Measurements from ENCODE around the gene ZNF831.

ZNF831 gene

DNA sequence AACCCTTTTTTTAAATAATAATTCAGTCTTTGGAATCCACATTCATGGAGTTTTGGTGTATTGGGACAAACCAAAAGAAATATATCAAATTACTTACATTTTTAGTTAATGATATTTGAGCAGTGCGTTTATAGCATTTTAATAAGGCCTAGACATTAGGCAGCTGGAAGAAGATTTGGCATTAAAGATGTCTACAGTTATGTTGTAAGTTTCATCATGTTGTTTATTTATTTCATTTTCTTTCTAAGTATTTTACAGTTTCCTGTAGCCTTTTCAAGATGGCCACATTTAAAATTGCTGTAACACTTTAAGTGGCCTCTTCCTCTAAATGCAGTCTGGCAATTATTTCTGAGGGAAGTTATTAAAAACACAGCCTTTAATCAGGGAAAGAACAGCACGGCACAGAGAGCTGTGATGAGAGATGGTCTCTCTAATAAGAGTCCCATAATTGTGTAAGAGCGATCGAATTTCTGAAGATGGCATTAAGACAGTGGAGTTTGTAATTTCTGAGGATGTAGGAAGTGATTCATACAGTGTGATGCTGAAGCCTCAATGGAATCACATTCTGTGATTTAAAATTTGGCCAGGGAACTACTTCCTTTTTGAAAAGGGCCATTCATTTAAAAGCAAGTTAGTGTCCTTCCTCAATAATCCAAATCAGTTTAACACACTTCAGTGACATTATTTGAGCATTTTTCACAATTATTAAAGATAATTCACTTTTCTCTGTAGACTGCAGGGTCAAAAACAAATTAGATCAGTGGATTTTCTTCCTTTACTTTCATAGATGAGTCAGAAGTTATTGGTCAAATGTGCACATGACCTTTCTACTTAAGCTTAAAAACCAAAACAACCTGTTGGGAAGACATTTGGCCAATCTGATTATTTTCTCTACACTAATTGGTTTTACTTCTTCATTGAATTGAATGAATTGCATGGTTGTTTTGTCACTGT is 84.4 kb downstream of the ZNF831 start:
- TF ChIP-seq, protein P1, sequence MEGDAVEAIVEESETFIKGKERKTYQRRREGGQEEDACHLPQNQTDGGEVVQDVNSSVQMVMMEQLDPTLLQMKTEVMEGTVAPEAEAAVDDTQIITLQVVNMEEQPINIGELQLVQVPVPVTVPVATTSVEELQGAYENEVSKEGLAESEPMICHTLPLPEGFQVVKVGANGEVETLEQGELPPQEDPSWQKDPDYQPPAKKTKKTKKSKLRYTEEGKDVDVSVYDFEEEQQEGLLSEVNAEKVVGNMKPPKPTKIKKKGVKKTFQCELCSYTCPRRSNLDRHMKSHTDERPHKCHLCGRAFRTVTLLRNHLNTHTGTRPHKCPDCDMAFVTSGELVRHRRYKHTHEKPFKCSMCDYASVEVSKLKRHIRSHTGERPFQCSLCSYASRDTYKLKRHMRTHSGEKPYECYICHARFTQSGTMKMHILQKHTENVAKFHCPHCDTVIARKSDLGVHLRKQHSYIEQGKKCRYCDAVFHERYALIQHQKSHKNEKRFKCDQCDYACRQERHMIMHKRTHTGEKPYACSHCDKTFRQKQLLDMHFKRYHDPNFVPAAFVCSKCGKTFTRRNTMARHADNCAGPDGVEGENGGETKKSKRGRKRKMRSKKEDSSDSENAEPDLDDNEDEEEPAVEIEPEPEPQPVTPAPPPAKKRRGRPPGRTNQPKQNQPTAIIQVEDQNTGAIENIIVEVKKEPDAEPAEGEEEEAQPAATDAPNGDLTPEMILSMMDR (IDR thresholded peaks at IDR 0.05; ENCODE audit: insufficient read depth, missing control alignments) = no peak
- DNase-seq (ENCODE audit: insufficient read length, low spot score) (no peak), FAIRE-seq (no peak)

DNA sequence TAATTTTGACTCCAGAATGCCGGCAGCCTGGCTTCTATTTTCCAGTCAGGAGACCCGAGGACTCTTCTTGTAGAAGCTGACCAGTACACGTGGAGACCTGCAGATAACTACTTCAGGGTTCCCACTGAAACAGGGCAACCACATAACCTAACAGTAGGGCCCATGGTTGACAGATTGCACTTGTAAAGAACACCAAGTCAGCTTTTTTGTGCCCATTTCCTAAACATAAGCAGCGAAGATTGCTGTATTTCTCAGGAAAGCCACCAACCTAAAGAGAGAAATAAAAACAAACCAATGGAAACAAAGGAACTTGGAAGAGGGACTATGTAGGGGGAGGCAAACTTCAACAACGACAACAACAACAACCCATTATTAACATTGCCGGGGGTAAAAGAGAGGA is 86.7 kb downstream of the ZNF831 start:
- TF ChIP-seq, protein P1 (IDR thresholded peaks at IDR 0.05; ENCODE audit: insufficient read depth, missing control alignments) = no peak
- DNase-seq (ENCODE audit: insufficient read length, low spot score) = no peak
- no peak for FAIRE-seq

DNA sequence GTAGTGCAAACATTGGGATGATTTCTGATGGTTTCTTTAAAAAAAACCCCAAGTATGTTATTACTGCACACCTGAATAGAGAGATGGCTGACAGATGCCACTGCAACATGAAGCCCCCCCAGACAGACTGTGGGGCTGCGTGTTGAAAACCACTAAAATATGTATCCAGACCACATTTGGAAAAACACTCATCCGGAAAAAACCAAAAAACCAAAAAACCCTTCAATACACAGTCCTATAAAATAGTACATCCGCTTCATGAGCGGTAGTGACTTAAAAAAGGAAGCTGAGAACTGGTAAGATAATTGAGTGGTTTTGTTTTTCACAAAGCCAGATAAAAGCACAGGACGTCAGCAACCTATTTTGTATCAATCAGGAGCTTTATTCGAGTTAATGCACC is 89.7 kb downstream of the ZNF831 start:
- FAIRE-seq (no peak), DNase-seq (ENCODE audit: insufficient read length, low spot score) (no peak)
- TF ChIP-seq, protein P1 (IDR thresholded peaks at IDR 0.05; ENCODE audit: insufficient read depth, missing control alignments) = no peak

DNA sequence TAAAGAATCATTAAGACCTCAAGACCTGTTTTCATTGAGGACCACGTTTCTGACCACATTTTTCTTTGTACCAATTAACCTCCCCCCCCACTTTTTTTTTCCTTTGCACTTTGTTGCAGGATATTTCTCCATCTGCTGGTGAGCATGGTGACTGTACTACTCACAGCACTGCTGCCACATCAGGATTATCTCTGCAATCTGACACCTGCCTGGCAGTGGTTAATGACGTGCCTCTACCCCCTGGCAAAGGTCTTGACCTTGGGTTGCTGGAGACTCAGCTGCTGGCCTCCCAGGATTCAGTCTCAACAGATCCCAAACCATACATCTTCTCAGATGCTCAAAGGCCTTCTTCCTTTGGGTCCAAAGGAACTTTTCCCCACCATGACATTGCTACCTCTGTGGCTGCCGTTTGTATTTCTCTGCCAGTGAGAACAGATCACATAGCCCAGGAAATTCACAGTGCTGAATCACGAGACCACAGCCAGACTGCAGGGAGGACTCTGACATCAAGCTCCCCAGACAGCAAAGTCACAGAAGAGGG is 90.2 kb downstream of the ZNF831 start:
- no peak for DNase-seq (ENCODE audit: insufficient read length, low spot score)
- TF ChIP-seq, protein P1 (IDR thresholded peaks at IDR 0.05; ENCODE audit: insufficient read depth, missing control alignments) = peak; percentile 2
- FAIRE-seq = no peak

DNA sequence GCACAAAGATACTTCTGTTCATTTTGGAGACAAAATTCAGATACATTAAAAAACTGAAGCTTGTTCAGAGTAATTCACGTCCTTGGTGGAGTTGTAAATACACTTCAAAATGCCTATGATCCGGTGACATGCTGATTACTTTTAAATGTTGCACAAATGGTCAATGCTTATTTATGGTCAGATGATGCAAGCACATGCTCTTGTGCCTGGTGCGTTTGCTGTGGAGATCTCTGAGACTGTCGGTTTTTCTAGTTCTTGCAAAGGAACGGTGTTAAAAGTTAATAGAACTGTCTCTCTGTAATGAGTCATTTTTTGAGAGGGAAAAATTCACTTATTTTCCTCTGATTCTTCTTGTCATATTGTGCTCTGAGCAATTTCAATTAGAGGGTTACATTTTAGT is 91.6 kb downstream of the ZNF831 start:
- no peak for FAIRE-seq
- TF ChIP-seq, protein P1 (IDR thresholded peaks at IDR 0.05; ENCODE audit: insufficient read depth, missing control alignments) = no peak

DNA sequence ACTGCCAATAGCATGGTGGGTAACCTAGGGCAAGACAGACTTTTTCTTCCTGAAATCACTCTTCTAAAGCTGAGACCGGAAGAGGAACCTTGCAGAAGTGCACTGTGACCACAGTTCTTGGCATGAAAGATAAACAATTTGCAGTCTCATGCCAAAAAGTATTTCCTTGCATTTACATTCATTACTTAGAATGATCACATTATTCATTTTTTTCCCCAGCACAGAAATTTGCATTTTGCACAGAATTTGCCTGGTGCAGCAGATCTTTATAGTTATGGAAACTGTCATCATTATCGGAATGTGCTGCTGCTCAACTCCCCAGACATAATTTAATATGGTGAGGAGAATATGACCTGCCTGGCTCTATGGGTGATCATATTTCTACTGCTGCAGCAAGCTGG is 94.6 kb downstream of the ZNF831 start:
- no peak for FAIRE-seq
- TF ChIP-seq, protein P1 (IDR thresholded peaks at IDR 0.05; ENCODE audit: insufficient read depth, missing control alignments) = no peak
- DNase-seq (ENCODE audit: insufficient read length, low spot score) = no peak

More for the DNA sequence above, 91.6 kb downstream of the ZNF831 start:
- DNase-seq (ENCODE audit: insufficient read length, low spot score) = no peak

DNA sequence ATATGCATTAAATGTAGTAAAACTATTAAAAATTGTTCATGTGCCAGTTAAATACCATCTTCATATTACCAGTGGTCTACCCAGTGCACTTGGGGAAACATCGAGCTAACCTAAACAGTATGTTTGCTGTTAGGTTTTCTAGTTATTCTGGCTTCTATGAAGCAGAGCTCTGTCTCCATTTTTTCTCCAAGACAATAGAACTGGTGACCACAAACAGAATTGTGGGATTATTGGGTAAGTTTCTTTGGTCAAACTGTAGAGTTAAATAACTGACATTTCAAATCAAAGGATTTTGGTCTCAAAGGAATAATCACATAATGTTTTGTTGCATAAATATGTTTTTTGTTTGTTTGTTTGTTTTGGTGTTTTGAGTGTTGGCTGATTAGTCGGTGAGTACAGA is 96.3 kb downstream of the ZNF831 start:
- no peak for FAIRE-seq
- TF ChIP-seq, protein P1 (IDR thresholded peaks at IDR 0.05; ENCODE audit: insufficient read depth, missing control alignments) = no peak
- no peak for DNase-seq (ENCODE audit: insufficient read length, low spot score)
